Naive thymus-derived CD8-positive, alpha-beta T cell (primary cell): Measurements from ENCODE around the gene HOXA2. TPM values are rescaled to one million over a fixed set of nuclear protein-coding genes. Genes with fewer than 3 reads are reported as not detected.

Source experiments
- ATAC-seq, 2 donors: fragments of 150-1000 bp; cut with Tn5 transposase in 1 of 2; sonication (Bioruptor Pico), chemical (Tn5 transposase) in 1 of 2; 1 replicate in 1 of 2; 2 replicates in 1 of 2; pipeline ENCODE4 v1.10.0; 2021; ENCODE audit warnings: mild to moderate bottlenecking in 2 of 2, moderate library complexity in 2 of 2
- POLR2A ChIA-PET: fragments of 350-600 bp; sonication (Branson Sonifier 250); formaldehyde crosslinking; loops from one replicate; lab custom pipeline; 2021; ENCODE audit warnings: antibody characterized with exemption; lab: Charles Lee
- DNase-seq, 10 donors: peaks; one replicate each; pipeline versions ENCODE4 v3.0.0 to v3.0.0-alpha.2; 2020 to 2022
- H3K27ac Mint-ChIP-seq, 10 donors: one replicate each; pipeline ENCODE4 v1.8.0; 2020 to 2022; ENCODE audit warnings: mild to moderate bottlenecking in 10 of 10, mixed read lengths in 10 of 10, moderate library complexity in 4 of 10, inconsistent platforms in 1 of 10
- H3K27me3 Mint-ChIP-seq, 5 donors: one replicate each; pipeline ENCODE4 v1.8.0; 2021 to 2022; ENCODE audit warnings: mixed read lengths in 5 of 5
- H3K36me3 Mint-ChIP-seq, 3 donors: one replicate each; pipeline ENCODE4 v1.8.0; 2020 to 2022; ENCODE audit warnings: mixed read lengths in 3 of 3, mild to moderate bottlenecking in 2 of 3, inconsistent platforms in 1 of 3
- H3K4me1 Mint-ChIP-seq, 4 donors: one replicate each; pipeline ENCODE4 v1.8.0; 2021 to 2022; ENCODE audit warnings: mixed read lengths in 4 of 4
- H3K4me3 Mint-ChIP-seq, 10 donors: one replicate each; pipeline ENCODE4 v1.8.0; 2020 to 2022; ENCODE audit warnings: mild to moderate bottlenecking in 10 of 10, mixed read lengths in 10 of 10, moderate library complexity in 6 of 10, inconsistent platforms in 1 of 10
- H3K9me3 Mint-ChIP-seq, 9 donors: one replicate each; pipeline ENCODE4 v1.8.0; 2020 to 2022; ENCODE audit warnings: mixed read lengths in 9 of 9, mild to moderate bottlenecking in 3 of 9, inconsistent platforms in 1 of 9, moderate library complexity in 1 of 9
- polyA plus RNA-seq, 3 donors: library from polyadenylated mRNA; unstranded; fragments of 300-500 nt; fragmentation: Illumina TruSeq; gene quantifications; one replicate each; pipeline ENCODE4 v1.2.3, GENCODE V29; 2021
- total RNA-seq, 8 experiments: library from RNA in 2 of 8; stranded (reverse) in 2 of 8; gene quantifications; one replicate each; pipeline ENCODE4 v1.2.3 and lab custom pipeline; 2021 to 2026

The HOXA2 gene
- total and polyA plus RNA-seq, 5 experiments from 2014 or later: not detected

- Mint-ChIP-seq H3K27me3 (peaks cover 0 to 11% (median 6%) of the 10 kb centered on the region in 5 donors), H3K27ac (no peak overlapping the region), H3K36me3 (peaks cover 0 to under 1% (median 0%) of the 10 kb centered on the region in 3 donors), H3K4me3 (no peak overlapping the region), H3K4me1 (no peaks in the 10 kb centered on the region), H3K9me3 (no peaks in the 10 kb centered on the region)
- ATAC-seq (no peak), DNase-seq (no peak)
- POLR2A ChIA-PET: no interaction called here
These were observed 49.3 kb downstream of the HOXA2 start for GRCh38 chr7:27053153-27053552.

DNA sequence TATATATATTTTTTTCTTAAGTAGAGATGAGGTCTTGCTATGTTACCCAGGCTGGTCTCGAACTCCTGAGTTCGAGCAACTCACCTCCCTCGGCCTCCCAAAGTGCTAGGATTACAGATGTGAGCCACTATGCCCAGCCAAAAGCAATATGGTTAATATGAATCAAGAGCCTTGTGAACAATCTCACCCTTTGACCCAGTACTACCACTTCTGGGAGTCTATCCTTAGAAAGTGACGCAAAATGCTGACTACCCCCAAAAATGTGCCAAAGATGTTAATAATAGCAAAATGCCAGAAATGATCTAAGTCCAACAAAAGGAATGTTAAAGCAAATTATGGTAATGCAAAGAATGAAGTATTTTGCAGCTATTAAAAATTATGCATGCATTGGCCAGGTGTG lies 51.0 kb downstream of the HOXA2 start:
- H3K4me3 Mint-ChIP-seq: no peak overlapping the region
- DNase-seq: no peak

More for the DNA sequence above, 51.0 kb downstream of the HOXA2 start:
- H3K27ac Mint-ChIP-seq: no peak overlapping the region
- peaks cover 0 to 1% (median 0%) of the 10 kb centered on the region in 9 donors for H3K9me3 Mint-ChIP-seq
- ATAC-seq: no peak
- no peaks in the 10 kb centered on the region for H3K36me3 Mint-ChIP-seq
- peaks cover 0 to 3% (median 0%) of the 10 kb centered on the region in 5 donors for H3K27me3 Mint-ChIP-seq
- no peaks in the 10 kb centered on the region for H3K4me1 Mint-ChIP-seq
- POLR2A ChIA-PET: no interaction called here

Other genes with a start within 250 kb of the HOXA2 start
- gene SKAP2, start 238.1 kb downstream of the HOXA2 start, total RNA-seq: 1 to 10 TPM; 4.2 to 7.5 TPM
- gene SKAP2, start 238.1 kb downstream of the HOXA2 start, polyA plus RNA-seq: 10 to 100 TPM in 2 of 3 donors, 1 to 10 TPM in 1; 5.1 to 27.6 (median 11.5) TPM
- under 1 TPM; 0.44 to 0.68 TPM for gene HOXA1, start 6.7 kb downstream of the HOXA2 start, total RNA-seq
- under 1 TPM in 2 of 3 donors, not detected in 1; 0.15 to 0.38 TPM for gene HOXA1, start 6.7 kb downstream of the HOXA2 start, polyA plus RNA-seq
- gene HOXA4, start 28.1 kb upstream of the HOXA2 start, total RNA-seq: under 1 TPM in 1 of 2 experiments, not detected in 1; 0.31 TPM
- under 1 TPM in 2 of 3 donors, not detected in 1; 0.22 to 0.38 TPM for gene HOXA4, start 28.1 kb upstream of the HOXA2 start, polyA plus RNA-seq
- not detected for gene HOXA5, start 41.0 kb upstream of the HOXA2 start, total RNA-seq
- gene HOXA5, start 41.0 kb upstream of the HOXA2 start, polyA plus RNA-seq: not detected
- gene HOXA6, start 45.1 kb upstream of the HOXA2 start, total RNA-seq: not detected
- not detected for gene HOXA6, start 45.1 kb upstream of the HOXA2 start, polyA plus RNA-seq
- not detected for gene HOXA3, start 49.9 kb upstream of the HOXA2 start, total RNA-seq
- gene HOXA3, start 49.9 kb upstream of the HOXA2 start, polyA plus RNA-seq: not detected
- not detected for gene HOXA7, start 54.0 kb upstream of the HOXA2 start, total RNA-seq
- gene HOXA7, start 54.0 kb upstream of the HOXA2 start, polyA plus RNA-seq: not detected
- not detected for gene HOXA9, start 62.9 kb upstream of the HOXA2 start, total RNA-seq
- gene HOXA9, start 62.9 kb upstream of the HOXA2 start, polyA plus RNA-seq: under 1 TPM in 1 of 3 donors, not detected in 2; 0.16 TPM
- not detected for gene HOXA10, start 71.6 kb upstream of the HOXA2 start, total RNA-seq
- under 1 TPM in 1 of 3 donors, not detected in 2; 0.19 TPM for gene HOXA10, start 71.6 kb upstream of the HOXA2 start, polyA plus RNA-seq
- gene HOXA11, start 82.5 kb upstream of the HOXA2 start, total RNA-seq: not detected
- not detected for gene HOXA11, start 82.5 kb upstream of the HOXA2 start, polyA plus RNA-seq
- gene HOXA13, start 97.4 kb upstream of the HOXA2 start, total RNA-seq: not detected
- not detected for gene HOXA13, start 97.4 kb upstream of the HOXA2 start, polyA plus RNA-seq
- gene EVX1, start 140.1 kb upstream of the HOXA2 start, total RNA-seq: not detected
- not detected for gene EVX1, start 140.1 kb upstream of the HOXA2 start, polyA plus RNA-seq